Mesenteric fat pad (tissue), 1 donor: ENCODE data around the gene HSPB8. TPM values are rescaled to one million over a fixed set of nuclear protein-coding genes. Genes with fewer than 3 reads are reported as not detected.
"Not testable (repeated sequence)": the region's sequence is repeated elsewhere in the genome, so short reads cannot be mapped to it uniquely, and the experiment has no call there.

ENCODE experiments used
- DNase-seq: peaks from one replicate; pipeline ENCODE4 v3.0.0-alpha.2; 2020; ENCODE audit warnings: low spot score
- total RNA-seq: library from RNA; stranded (reverse); fragmentation: NEBNext Ultra II Directional; extraction: Animal tissue kit (Norgen Biotek cat#: 25700); gene quantifications from one replicate; pipeline ENCODE4 v1.2.1, GENCODE V29; 2021
- donor health status: DM: yes; HTN: yes; CAD: no.

HSPB8 gene
- total RNA-seq, 1 donor from 2014 or later = 66.4 TPM

DNA sequence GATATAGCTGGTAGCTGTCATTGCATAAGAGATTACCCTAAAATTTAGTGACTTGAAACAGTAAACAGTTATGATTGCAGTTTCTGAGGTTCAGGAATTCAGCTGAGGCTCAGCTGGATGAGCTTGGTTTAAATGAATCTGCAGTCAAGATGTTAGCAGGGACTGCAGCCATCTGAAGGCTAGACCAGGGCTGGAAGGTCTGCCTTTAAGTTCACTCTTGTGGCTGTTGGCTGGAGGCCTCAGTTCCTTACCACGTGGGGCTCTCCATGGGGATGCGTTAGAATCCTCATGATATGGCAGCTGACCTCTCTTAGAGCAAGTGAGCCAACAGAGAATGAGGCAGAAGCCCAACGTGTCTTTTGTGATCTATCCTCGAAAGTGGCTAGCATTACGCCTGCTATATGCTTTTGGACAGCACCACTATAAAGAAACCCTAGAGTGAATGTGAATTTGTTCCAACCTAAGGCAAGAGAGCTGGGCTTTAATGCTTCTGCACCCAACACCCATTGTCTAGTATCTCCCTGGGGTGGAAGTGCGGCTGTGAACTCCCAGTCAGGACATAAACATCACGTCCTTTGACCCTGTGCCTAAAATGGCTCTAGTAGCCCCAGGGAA, 26.0 kb downstream of the HSPB8 start:
- DNase-seq = no peak

- no peak for DNase-seq
These were observed 27.8 kb downstream of the HSPB8 start for GRCh38 chr12:119206348-119207062.

DNA sequence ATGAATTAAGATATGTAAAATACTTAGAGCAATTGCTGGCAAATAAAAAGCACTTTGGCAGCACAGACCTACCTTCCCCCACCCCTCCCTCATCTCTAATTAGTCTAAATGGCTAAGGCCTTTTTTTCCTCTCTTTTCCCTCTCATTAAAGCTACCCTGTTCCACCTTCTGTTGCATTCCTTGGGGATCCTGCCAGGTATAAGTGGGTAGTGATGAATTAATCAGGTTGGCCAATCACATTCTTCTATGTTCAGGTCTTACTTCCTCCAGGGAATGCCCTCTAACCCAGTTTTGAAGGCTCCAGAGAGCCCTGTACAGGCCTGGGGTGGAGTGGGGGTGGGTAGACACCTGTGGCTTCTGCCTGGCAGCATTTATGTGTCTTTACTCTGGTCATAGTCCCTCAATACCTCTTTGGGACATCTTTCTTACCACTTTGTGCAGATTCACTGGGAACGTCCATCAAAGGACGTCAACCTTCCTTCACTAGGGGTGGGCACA, 28.4 kb downstream of the HSPB8 start:
- DNase-seq = no peak

DNA sequence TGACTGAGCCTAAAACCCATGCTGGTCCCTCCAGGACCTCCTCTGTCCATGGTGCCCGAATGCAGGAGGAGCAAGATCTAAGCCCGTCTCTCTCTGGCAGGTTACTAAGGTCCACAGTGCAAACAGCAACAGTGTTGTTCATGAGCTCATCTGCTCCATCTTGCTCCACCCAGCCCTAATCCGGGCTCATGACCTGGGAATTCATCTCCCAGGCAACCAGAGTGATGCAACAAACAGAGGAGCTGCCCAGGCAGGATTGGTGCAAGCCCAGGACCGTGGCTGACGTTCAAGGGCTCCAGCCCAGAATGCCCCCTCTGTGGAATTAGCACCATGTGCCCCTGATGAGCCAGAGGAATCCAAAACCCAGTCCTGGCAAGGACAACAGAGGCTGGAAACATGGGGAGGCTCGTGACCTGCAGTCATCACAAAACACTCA, 29.9 kb downstream of the HSPB8 start:
- no peak for DNase-seq

DNA sequence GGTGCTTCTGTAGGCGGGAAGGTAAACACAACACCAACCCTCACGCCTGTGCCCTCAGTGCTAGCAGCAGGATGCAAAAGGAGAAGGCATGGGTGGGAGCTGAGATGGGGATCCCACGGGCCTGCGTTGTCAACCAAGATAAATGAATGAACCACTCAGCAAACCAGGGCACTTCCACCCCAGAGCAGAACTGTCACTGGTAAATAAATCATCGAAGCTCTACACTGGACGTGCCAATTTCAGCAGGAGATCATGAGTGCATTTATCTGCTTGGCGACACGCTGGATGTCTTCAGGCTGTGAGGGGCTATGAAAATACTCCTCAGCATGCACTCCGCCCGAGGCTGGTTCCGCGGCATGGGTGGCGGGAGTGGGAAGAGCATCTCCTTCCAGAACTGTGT, 33.2 kb downstream of the HSPB8 start:
- no peak for DNase-seq

DNA sequence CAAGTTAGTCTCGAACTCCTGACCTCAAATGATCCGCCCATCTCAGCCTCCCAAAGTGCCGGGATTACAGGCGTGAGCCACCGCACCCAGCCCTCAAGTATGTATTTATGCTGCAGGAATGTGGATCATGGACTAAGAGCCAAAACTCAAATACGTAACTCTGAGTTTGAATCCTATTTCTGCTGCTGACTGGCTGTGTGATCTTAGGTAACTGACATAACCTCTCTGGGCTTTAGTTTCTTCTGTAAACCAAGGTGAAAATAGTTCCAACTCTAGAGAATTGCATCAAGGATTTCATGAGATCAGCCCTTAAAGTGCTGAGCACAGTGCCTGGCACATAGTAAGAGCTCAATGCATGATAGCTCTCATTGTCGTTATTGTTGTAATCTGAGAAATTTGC, 37.4 kb downstream of the HSPB8 start:
- no peak for DNase-seq

DNA sequence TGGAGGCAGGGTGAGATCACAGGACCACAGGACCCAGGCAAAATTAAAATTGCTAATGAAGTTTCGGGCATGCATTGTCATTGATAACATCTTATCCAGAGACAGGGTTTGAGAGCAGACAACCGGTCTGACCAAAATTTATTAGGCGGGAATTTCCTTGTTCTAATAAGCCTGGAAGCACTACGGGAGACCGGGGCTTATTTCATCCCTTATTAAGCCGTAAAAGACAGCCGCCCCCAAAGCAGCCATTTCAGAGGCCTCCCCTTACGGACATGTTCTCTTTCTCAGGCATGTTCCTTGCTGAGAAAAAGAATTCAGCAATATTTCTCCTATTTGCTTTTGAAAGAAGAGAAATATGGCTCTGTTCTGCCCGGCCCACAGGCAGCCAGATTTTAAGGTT, 40.1 kb downstream of the HSPB8 start:
- DNase-seq = not testable (repeated sequence)

- no peak for DNase-seq
These were observed 43.7 kb downstream of the HSPB8 start for GRCh38 chr12:119222222-119222951.

DNA sequence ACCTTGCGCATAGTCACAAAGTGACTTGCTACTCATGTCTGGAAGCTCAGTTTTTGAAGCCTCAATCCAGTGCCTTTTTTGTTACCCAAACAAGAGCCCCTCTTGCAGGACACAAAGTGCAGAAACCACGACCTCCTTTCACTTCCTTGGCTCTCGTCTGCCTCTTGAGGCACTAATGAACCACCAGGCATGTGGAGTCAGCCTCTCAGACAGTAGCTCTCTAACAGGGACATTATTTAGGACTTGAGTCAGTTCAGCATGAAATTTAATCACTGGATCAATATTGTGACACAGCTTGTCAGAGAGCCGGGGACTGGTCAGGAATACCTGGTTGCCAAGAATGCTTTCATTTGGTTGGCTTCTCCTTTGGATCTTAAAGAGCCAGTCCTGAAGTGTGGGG, 46.7 kb downstream of the HSPB8 start:
- no peak for DNase-seq

- DNase-seq = no peak
These were observed 48.6 kb downstream of the HSPB8 start for GRCh38 chr12:119227292-119227691.

DNA sequence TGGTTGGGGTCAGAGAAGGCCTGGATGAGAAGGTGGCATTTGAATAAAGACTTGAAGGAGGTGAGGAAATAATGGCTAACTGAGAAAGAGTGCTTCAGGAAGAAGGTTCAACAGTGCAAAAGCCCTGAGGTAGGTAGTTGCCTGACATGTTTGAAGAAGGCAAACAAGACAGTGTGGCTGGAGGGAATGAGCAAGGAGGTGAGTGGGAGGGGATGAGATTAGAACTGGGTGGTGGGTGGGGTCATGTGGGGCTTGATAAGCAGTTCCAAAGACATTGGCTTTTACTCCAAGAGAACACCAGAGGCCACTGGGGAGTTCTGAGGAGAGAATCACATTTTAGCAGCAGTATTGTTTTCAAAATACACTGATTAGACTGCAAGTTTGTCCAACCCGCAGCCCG, 50.5 kb downstream of the HSPB8 start:
- no peak for DNase-seq

DNA sequence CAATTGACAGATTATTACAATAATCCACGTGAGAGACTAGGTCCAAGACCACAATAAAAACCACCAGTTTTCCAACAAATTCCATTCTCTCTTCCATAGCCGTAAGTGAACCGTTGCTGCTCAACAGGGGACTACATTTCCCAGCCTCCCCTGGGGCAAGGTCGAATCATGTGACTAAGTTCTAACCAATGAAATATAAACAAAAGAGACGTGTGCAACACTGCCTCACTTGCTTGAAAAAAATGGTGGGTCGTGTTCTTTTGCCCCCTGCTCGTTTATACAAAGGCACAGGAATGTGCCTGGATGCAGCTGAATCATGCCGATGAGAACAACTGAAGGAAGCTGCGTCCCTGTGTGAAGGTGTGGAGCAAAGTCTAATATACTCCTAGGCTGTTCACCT, 51.1 kb downstream of the HSPB8 start:
- no peak for DNase-seq

- no peak for DNase-seq
These were observed 52.1 kb downstream of the HSPB8 start for GRCh38 chr12:119230807-119231206.

DNA sequence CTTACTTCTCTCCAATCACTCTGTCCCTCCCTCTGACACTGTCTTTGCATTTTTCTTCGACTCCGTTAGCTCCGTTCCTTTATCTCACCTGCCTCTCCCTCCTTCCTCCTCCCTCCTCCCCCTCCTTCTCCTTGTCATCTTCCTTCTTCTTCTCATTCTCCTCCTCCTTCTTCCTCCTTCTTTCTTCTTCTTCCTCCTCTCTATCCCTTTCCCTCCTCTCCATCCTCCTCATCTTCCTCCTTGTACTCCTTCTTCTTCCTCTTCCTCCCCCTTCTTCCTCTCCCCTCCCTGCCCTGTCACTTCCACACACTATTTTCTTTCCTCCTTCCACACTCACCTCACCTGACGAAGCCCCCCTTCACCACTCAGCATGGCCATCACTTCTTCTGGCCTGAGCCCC, 53.0 kb downstream of the HSPB8 start:
- DNase-seq = no peak

- no peak for DNase-seq
These were observed 56.5 kb downstream of the HSPB8 start for GRCh38 chr12:119235197-119235751.

GRCh38 chr12:119236372-119236771, 57.6 kb downstream of the HSPB8 start:
- DNase-seq = no peak

DNA sequence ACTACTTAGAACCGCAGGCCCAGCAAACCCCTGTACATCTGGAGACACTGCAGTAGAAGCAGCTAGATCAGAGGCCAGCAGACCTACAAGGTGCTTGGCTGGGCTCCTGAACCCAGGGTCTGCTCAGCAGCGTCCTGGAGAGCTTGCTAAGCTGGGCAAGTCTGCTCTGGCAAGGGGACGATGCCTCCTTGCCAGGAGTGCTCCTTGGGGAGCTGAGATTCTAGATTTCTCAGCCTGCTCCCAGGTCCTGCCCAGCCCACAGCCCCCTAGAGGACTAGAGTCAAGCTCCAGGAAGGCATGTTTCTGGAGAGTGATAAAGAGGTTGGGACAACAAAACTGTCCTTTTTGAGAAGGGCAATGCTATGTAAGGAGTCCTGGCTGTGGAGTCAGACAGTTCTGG, 60.3 kb downstream of the HSPB8 start:
- no peak for DNase-seq

DNA sequence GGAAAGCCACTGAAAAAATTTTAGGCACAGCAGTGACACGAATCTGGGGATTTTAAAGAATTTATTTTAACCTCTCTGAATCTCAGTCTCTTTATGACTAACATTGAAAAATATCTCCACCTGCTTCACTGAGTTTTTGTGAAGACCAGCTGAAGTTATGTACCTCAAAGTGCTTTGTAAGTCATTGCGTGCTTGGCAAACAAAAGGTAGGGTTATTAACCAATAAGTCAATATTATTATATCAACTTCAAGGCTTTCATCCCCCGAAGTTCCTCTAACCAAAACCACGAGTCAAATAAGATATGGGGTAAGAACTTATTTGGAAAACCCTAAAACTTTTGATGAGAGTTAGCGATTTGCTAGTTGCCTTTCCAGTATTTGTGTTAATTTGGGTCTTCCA, 62.3 kb downstream of the HSPB8 start:
- no peak for DNase-seq

- no peak for DNase-seq
These were observed 62.9 kb downstream of the HSPB8 start for GRCh38 chr12:119241580-119242169.
